GM19463 (cell line): ENCODE measurements around the gene FBXW12.

Source experiments
- ATAC-seq: cut with Tn5 transposase; IDR thresholded peaks from one replicate; pipeline ENCODE4 v1.9.1; 2021; ENCODE audit warnings: mild to moderate bottlenecking, moderate library complexity; ENCODE audit not compliant: unreplicated experiment

FBXW12 gene

DNA sequence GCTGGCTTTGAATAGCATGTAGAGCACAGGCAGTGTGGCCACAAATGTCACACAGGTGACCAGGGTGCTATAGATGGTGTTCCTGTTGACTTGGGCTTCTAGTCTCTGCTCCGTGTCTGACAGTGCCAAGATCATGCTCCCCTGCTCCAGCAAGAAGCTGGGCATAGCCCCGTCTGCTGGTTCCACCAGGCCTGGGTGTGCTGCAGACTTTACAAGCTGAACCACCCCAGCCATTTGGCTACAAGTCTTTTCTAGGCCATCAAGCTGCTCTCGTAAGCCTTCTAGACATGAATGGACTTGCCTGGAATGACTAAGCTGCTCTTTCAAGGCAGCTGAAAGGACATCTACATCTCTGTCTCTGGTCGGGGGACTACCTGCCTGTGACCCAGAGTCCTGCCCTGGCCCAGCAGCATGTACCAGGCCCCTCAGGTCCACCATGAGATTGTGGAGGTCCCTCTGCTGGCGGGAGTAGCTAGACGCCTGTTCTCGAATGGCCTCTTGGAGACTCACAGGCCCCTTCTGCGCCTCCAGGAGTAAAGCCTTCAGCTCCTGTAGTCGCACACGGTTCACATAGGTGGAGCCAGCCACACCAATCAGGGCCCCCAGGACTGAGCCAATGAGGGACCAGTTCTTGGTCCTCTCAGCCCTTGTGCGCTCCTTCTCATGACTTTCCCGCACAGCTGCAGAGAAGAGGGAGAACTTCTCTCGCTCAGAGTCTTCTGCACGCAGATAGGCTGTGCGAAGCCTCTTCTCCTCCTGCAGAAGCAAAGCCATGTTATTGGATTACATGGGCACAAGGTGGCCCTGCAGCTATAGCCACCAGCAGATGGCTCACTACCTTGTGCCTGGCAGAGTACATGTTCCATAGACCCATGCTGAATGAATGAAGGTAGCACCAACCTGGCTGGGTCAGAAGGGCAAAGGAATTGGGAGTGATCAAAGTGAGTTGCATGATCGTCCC, 60.7 kb downstream of the FBXW12 start:
- ATAC-seq, result no peak

DNA sequence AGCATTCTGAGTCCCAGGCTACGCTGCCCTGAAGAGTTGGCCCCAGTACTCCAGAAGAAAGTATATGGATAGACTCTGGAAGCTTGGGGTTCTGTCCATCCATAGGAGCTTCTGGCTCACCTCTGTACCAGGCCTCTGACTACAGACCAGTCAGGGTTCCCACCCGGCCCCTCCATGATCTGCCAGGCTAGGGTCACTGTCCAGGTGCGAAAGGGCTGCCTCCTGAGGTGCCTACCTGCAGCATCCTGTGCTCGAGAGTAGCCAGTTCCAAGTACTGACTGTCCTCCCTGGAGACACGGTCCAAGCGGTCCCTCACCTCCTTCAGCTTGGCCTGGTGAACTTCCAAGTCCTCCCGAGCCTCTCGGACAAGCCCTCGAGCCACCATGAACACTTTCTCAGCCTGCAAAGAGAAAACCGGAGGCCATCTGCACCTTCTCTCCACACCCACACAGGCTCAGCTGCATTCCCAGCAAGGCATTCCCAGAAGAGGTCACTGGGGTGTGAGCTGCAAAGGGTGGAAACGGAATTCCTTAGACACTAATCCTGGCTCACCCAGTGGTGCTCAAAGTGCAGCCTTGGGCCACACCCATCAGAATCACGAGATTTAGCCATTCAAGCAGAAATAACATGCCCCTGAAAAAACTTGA, 61.6 kb downstream of the FBXW12 start:
- ATAC-seq, result no peak

DNA sequence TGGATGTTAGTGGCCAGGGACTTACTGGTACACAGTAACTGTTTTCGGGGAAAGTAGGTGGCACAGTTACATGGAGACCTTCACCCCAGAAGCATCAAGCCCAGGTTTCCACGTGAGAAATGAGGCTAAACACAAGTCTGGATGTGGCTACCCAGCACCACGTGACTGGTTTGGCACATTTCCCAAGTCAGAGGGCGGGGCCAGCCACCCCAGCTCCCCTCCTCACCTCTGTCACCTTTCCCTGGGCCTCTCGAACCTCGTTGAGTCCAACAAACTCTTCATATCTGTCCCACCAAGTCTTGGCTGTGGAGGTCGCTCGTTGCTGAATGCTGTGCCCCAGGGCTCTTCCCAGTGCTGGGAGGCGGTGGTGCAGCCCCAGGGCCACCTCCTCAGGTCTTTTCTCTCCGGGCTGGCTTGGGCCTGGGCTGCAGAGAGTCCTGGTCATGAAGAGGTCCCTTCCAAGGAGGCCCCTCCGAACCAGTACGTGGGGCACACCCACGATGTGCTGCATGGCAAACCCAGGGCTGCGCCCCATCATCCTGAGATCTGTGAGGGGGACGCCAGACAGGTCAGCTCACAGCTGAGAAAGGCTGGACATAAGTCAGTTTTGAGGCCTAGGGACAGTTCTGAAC, 62.7 kb downstream of the FBXW12 start:
- no peak for ATAC-seq

DNA sequence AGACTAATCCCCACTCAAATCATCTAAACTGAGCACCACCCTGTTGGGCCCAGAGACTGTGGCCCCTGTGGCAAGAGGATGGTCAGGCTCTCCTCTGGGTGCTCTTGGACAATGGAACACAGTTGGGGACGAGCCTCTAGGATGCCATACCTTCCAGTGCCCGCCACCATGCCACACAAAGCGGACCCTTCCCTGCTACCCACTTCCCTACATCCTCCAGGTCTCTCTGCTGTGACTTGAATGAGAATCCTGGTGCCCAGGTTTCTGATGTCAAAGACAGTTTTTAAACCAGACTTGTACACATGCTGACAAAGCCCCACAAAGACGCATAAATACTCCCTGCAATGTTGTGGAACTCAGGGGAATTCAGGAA, 63.2 kb downstream of the FBXW12 start:
- no peak for ATAC-seq

DNA sequence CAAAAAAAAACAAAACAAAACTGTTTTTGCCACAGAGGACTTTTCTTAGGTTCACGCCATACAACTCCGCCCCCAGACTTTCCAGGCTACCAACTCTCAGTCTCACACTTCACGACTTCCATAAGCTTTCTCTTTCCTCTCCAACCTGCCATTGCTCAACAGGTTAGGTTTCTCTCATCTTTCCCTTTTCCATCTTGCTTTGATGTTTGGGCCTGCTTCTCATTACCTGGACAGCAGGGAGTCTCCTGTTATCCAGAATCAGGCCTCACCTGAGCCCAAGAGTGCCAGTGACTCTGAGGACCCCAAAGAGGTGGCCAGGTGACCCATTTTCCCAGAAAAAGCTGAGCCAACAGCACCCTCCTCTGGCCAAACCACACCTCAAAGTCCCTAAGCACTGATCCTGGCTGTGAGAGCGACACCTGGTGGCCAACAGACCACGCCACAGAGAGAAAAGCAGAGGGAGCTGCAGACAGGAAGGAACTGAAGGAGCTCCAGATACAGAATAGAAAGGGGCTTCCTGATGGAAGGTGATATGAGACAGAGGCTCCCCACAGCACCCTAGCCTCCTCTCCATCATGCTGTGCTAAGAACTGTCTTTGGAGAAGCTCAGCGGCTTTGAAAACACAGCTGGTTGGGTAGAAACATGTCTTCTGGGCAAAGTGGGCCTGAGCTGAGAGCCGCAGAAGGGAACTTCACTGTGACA, 63.9 kb downstream of the FBXW12 start:
- no peak for ATAC-seq

GRCh38 chr3:48436477-48436787, 64.4 kb downstream of the FBXW12 start:
- ATAC-seq, result no peak

DNA sequence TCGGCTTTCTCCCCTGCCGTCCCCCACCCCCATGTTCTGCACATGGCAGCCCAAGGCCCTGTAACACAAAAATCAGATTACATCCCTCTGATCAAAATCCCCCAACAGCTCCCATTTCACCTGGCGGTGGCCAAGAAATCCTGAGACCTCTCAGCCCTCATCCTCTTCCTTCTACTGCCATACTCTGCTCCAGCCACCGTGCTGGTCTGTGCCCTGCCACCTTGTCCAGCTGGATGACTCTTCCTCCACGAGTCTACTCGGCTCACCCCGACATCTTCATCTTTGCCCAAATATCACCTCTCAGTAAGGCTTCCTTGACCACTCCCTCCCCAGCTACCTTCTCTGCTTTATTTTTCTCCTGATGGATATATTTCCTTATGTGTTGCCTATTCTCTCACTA, 64.8 kb downstream of the FBXW12 start:
- no peak for ATAC-seq

- ATAC-seq, result no peak
Measured at GRCh38 chr3:48437812-48438211, 65.8 kb downstream of the FBXW12 start.

GRCh38 chr3:48439820-48440589, 68.0 kb downstream of the FBXW12 start, which contains the start of the genes CCDC51 and TMA7:
Gene CCDC51 (minus strand): TSS chr3:48440119. CDS start chr3:48435128, 4,991 bp downstream.
Gene TMA7 (plus strand): TSS chr3:48440257. CDS start chr3:48440297, 40 bp downstream.
- peak; percentile 98 for ATAC-seq

GRCh38 chr3:48440590-48440958, 68.6 kb downstream of the FBXW12 start:
- ATAC-seq, result no peak

- no peak for ATAC-seq
Measured at GRCh38 chr3:48441940-48442339, 69.9 kb downstream of the FBXW12 start.
